Transverse colon (tissue), 4 donors: ENCODE measurements around the gene CCT8.

Experiments used
- CTCF ChIP-seq, 5 experiments: fragments of 200-600 bp in 3 of 5; fragments of 450-650 bp in 2 of 5; sonication (generic) in 3 of 5; IDR thresholded peaks; 1 replicate in 2 of 5; 2 replicates in 3 of 5; pipeline ENCODE4 v1.5.1; 2016 to 2017; ENCODE audit warnings: antibody characterized with exemption in 5 of 5, inconsistent platforms in 3 of 5, mild to moderate bottlenecking in 2 of 5, moderate library complexity in 1 of 5
- POLR2A ChIP-seq: fragments of 450-650 bp; IDR thresholded peaks from one replicate; pipeline ENCODE4 v1.6.1; 2016; ENCODE audit warnings: antibody characterized with exemption, mild to moderate bottlenecking, moderate library complexity
- POLR2AphosphoS5 ChIP-seq, 3 donors: sonication (generic); formaldehyde crosslinking; IDR thresholded peaks; one replicate each; pipeline ENCODE4 v1.6.1; 2016; ENCODE audit warnings: antibody characterized with exemption in 3 of 3

GRCh38 chr21:29055080-29055479 lies 18.4 kb downstream of the CCT8 start:
- no peak for TF ChIP-seq POLR2A
- TF ChIP-seq CTCF (IDR thresholded peaks at IDR 0.05) = no peak
- no peak for TF ChIP-seq POLR2AphosphoS5 (IDR thresholded peaks at IDR 0.05)
